GM18909 (cell line): ENCODE measurements around the gene FOXS1.

Experiments used
- ATAC-seq: cut with Tn5 transposase; IDR thresholded peaks from one replicate; pipeline ENCODE4 v1.9.1; 2021; ENCODE audit warnings: mild to moderate bottlenecking; ENCODE audit not compliant: unreplicated experiment, poor library complexity

The FOXS1 gene

GRCh38 chr20:31803552-31804291, 41.7 kb downstream of the FOXS1 start:
- ATAC-seq: no peak

DNA sequence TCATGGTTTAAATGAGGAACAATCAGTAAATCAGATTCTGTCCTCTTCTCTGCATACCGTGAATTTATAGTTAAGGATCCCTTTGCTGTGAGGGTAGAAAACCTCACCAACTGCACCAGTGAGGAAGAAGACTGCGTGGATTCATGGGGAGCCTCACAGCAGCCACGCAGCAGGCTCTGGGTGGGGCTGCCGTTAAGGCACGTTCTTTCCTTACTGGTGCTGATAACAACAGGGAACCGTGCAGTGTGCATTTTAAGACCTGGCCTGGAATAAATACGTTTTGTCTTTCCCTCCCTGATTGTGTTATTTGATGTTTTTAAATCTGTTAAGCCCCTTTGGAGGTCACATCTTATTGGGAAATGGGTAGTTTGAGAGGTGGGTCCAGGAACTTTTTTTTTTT, 43.9 kb downstream of the FOXS1 start:
- ATAC-seq: no peak

DNA sequence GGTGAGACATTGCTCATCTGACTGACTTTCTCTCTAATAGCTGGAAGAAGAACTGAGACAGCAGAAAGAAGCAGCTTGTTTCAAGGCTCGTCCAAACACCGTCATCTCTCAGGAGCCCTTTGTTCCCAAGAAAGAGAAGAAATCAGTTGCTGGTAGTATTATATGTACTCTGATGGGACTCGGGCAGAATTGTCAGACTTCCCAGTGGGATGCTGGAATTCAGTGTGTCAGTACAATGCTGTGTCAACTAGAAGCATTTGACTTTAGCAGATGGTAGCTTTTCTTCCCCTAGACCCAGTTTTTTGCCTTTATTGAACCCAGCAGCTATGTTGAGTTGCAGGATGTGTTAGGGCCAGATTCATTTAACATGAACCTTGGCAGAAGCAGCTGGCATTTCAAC, 48.0 kb downstream of the FOXS1 start:
- ATAC-seq: no peak
